ENCODE results near the gene NR4A2. TPM values are rescaled to one million over a fixed set of nuclear protein-coding genes. Genes with fewer than 3 reads are reported as not detected.
"Not testable (repeated sequence)": the region's sequence is repeated elsewhere in the genome, so short reads cannot be mapped to it uniquely, and the experiment has no call there.

The NR4A2 gene
- total RNA-seq, 1 experiment from 2014 or later, result 2.6 TPM

DNA sequence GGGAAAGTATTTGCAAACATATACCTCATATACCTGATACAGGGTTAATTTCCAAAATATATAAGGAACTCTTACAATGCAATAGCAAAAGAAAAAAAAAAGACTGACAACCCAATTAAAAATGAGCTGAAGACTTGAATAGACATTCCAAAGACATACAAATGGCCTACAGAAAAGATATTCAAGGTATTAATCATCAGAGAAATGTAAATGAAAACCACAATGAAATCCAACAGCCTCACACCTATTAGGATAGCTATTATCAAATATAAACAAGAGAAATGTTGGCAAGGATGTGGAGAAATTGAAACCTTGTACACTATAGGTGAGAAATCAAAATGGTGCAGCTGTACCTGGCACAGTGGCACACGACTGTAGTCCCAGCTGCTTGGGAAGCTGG, 25.7 kb downstream of the NR4A2 start:
- ChIA-PET CTCF (interaction anchor here (2.2 kb wide), 1 partner anchor 12 kb away, joined by 5 read pairs; no protein-coding TSS in a partner anchor), POLR2A (interaction anchor here (1.5 kb wide), 1 partner anchor 23 kb away, joined by 4 read pairs; no protein-coding TSS in a partner anchor)
- no TSS peak for BruUV-seq (replicated peaks)
- H3K27ac Mint-ChIP-seq (ENCODE audit: low read depth, unreplicated experiment), result no peak overlapping the region
- intact Hi-C loops (cut with micrococcal nuclease), result no loop called here
- no peaks in the 10 kb centered on the region for H3K9me3 Mint-ChIP-seq (ENCODE audit: unreplicated experiment)
- DNase-seq (ENCODE audit: unreplicated experiment), result no peak
- no peak overlapping the region for H3K4me3 Mint-ChIP-seq (ENCODE audit: unreplicated experiment)
- TF ChIP-seq, protein P1, sequence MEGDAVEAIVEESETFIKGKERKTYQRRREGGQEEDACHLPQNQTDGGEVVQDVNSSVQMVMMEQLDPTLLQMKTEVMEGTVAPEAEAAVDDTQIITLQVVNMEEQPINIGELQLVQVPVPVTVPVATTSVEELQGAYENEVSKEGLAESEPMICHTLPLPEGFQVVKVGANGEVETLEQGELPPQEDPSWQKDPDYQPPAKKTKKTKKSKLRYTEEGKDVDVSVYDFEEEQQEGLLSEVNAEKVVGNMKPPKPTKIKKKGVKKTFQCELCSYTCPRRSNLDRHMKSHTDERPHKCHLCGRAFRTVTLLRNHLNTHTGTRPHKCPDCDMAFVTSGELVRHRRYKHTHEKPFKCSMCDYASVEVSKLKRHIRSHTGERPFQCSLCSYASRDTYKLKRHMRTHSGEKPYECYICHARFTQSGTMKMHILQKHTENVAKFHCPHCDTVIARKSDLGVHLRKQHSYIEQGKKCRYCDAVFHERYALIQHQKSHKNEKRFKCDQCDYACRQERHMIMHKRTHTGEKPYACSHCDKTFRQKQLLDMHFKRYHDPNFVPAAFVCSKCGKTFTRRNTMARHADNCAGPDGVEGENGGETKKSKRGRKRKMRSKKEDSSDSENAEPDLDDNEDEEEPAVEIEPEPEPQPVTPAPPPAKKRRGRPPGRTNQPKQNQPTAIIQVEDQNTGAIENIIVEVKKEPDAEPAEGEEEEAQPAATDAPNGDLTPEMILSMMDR (IDR thresholded peaks at IDR 0.05; ENCODE audit: unreplicated experiment), result no peak
- no peaks in the 10 kb centered on the region for H3K4me1 Mint-ChIP-seq (ENCODE audit: insufficient read depth, unreplicated experiment)
- no peaks in the 10 kb centered on the region for H3K36me3 Mint-ChIP-seq (ENCODE audit: insufficient read depth, unreplicated experiment)
- no peaks in the 10 kb centered on the region for H3K27me3 Mint-ChIP-seq (ENCODE audit: insufficient read depth, unreplicated experiment)

DNA sequence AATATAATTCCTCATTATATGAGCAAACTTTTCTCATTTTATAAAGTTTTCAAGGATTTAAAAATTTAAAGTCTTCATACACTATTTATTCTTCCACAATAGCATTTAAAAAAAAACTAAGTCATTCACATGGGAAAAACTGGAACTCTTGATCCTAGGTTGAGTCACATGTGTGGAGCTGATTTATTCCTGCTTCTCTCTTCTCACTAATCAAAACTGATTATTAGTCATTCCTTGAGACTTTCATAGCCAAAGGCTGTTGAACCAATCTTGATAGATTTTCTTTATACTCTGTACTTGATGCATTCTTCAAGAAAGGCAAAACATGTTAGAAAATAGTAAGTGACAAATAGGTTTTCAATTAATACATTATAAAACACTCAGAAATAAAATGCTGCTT, 27.4 kb downstream of the NR4A2 start:
- Mint-ChIP-seq H3K27me3 (ENCODE audit: insufficient read depth, unreplicated experiment) (no peaks in the 10 kb centered on the region), H3K4me3 (ENCODE audit: unreplicated experiment) (no peak overlapping the region), H3K9me3 (ENCODE audit: unreplicated experiment) (peaks cover 2% of the 10 kb centered on the region), H3K27ac (ENCODE audit: low read depth, unreplicated experiment) (no peak overlapping the region), H3K36me3 (ENCODE audit: insufficient read depth, unreplicated experiment) (no peaks in the 10 kb centered on the region), H3K4me1 (ENCODE audit: insufficient read depth, unreplicated experiment) (no peaks in the 10 kb centered on the region)
- ChIA-PET POLR2A (no interaction called here), CTCF (interaction anchor here (0.7 to 2.2 kb wide), 2 partner anchors 10 to 927 kb away, joined by 3 to 5 read pairs; no protein-coding TSS in a partner anchor)
- intact Hi-C loops (cut with micrococcal nuclease), result no loop called here
- TF ChIP-seq, protein P1 (IDR thresholded peaks at IDR 0.05; ENCODE audit: unreplicated experiment), result no peak
- no TSS peak for BruUV-seq (replicated peaks)
- DNase-seq (ENCODE audit: unreplicated experiment), result no peak

DNA sequence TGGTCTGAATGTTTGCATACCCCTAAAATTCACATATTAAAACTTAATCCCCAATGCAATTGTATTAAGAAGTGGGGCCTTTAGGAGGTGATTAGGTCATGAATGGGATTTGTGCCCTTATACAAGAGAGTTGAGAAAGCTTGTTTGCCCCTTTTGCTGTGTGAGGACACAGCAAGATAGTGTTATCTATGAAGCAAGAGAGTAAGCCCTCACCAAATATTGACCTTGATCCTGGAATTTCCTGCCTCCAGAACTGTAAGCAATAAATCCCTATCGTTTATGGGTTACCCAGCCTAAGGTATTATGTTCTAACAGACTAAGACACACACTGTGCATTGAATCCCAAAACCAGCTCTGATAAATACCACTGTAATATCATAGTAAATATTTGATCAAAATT, 32.2 kb downstream of the NR4A2 start:
- intact Hi-C loops (cut with micrococcal nuclease), result no loop called here
- peaks cover 8% of the 10 kb centered on the region for H3K9me3 Mint-ChIP-seq (ENCODE audit: unreplicated experiment)
- ChIA-PET POLR2A (no interaction called here), CTCF (no interaction called here)
- no peaks in the 10 kb centered on the region for H3K4me1 Mint-ChIP-seq (ENCODE audit: insufficient read depth, unreplicated experiment)
- no peak overlapping the region for H3K27ac Mint-ChIP-seq (ENCODE audit: low read depth, unreplicated experiment)
- H3K27me3 Mint-ChIP-seq (ENCODE audit: insufficient read depth, unreplicated experiment), result no peaks in the 10 kb centered on the region
- TF ChIP-seq, protein P1 (IDR thresholded peaks at IDR 0.05; ENCODE audit: unreplicated experiment), result no peak
- H3K36me3 Mint-ChIP-seq (ENCODE audit: insufficient read depth, unreplicated experiment), result no peaks in the 10 kb centered on the region
- H3K4me3 Mint-ChIP-seq (ENCODE audit: unreplicated experiment), result no peak overlapping the region
- no TSS peak for BruUV-seq (replicated peaks)
- DNase-seq (ENCODE audit: unreplicated experiment), result no peak

DNA sequence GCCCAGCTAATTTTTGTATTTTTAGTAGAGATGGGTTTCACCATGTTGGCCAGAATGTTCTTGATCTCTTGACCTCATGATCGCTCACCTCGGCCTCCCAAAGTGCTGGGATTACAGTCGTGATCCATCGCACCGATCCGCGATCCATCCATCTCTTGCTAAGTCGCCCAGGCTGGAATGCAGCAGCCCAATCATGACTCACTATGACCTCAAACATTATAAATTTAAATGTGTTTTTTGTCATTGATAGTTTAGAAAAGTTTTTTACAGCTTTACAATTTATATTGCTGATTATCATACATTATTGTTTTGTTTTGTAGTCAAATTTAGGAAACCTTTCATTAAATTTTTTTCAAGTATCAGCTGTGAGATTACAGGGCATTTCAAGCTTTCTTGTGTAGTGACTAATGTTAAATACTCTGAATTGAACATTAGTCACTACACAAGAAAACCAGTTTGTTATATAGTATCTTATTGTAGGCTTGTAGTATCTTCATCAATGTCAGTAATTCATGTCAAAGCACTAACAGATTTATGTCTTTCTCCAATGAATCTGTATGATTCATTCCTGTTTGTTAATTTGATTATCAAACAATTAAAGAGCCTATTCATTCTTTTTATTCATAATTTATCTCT, 37.5 kb downstream of the NR4A2 start:
- TF ChIP-seq, protein P1 (IDR thresholded peaks at IDR 0.05; ENCODE audit: unreplicated experiment), result no peak
- Mint-ChIP-seq H3K4me3 (ENCODE audit: unreplicated experiment) (no peak overlapping the region), H3K9me3 (ENCODE audit: unreplicated experiment) (peaks cover 5% of the 10 kb centered on the region), H3K27me3 (ENCODE audit: insufficient read depth, unreplicated experiment) (no peaks in the 10 kb centered on the region), H3K36me3 (ENCODE audit: insufficient read depth, unreplicated experiment) (no peaks in the 10 kb centered on the region), H3K27ac (ENCODE audit: low read depth, unreplicated experiment) (no peak overlapping the region), H3K4me1 (ENCODE audit: insufficient read depth, unreplicated experiment) (no peaks in the 10 kb centered on the region)
- ChIA-PET POLR2A (no interaction called here), CTCF (interaction anchor here (1.1 to 1.2 kb wide), 2 partner anchors 9 to 11 kb away, joined by 3 to 5 read pairs; no protein-coding TSS in a partner anchor)
- DNase-seq (ENCODE audit: unreplicated experiment), result no peak
- intact Hi-C loops (cut with micrococcal nuclease), result no loop called here
- BruUV-seq (replicated peaks), result no TSS peak

DNA sequence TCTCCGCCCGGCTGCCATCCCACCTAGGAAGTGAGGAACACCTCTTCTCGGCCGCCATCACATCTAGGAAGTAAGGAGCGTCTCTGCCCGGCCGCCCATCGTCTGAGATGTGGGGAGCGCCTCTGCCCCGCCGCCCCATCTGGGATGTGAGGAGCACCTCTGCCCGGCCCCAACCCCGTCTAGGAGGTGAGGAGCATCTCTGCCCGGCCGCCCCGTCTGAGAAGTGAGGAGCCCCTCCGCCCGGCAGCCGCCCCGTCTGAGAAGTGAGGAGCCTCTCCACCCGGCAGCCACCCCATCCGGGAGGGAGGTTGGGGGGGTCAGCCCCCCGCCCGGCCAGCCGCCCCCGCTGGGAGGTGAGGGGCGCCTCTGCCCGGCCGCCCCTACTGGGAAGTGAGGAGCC, 39.1 kb downstream of the NR4A2 start:
- DNase-seq (ENCODE audit: unreplicated experiment); H3K36me3 Mint-ChIP-seq (ENCODE audit: insufficient read depth, unreplicated experiment); H3K9me3 Mint-ChIP-seq (ENCODE audit: unreplicated experiment); intact Hi-C loops (cut with micrococcal nuclease); H3K4me1 Mint-ChIP-seq (ENCODE audit: insufficient read depth, unreplicated experiment); POLR2A ChIA-PET; H3K27me3 Mint-ChIP-seq (ENCODE audit: insufficient read depth, unreplicated experiment); H3K27ac Mint-ChIP-seq (ENCODE audit: low read depth, unreplicated experiment); H3K4me3 Mint-ChIP-seq (ENCODE audit: unreplicated experiment); CTCF ChIA-PET; BruUV-seq (replicated peaks): not testable (repeated sequence)

Data from MCF 10A (cell line).